Ecto neural progenitor cell (in vitro differentiated cells): ENCODE results near the gene CARD10.
"Not testable (repeated sequence)": the region's sequence is repeated elsewhere in the genome, so short reads cannot be mapped to it uniquely, and the experiment has no call there.

Experiments
- DNase-seq: peaks from one replicate; pipeline ENCODE4 v3.0.0-alpha.2; 2018; ENCODE audit warnings: low spot score

Gene CARD10

DNA sequence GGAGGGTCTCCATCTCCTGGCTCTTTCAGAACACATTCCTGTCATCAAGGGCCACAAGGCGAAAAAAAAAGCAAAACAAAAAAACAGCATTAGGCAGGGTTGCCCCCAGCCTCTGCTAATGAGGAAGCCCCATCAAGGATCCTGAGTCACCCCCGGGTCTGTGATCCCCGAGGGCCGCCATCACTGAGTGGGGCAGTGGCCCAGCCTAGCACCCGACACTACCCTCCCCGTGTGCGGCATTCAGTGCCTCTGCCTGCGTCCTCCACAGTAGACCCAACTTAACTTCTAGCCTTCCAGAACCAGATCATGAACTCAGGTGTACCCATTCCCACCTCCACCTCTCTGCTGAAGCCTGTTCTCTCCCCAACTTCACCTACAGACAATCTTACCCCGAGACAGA lies 34.5 kb upstream of the CARD10 start:
- DNase-seq, result no peak

DNA sequence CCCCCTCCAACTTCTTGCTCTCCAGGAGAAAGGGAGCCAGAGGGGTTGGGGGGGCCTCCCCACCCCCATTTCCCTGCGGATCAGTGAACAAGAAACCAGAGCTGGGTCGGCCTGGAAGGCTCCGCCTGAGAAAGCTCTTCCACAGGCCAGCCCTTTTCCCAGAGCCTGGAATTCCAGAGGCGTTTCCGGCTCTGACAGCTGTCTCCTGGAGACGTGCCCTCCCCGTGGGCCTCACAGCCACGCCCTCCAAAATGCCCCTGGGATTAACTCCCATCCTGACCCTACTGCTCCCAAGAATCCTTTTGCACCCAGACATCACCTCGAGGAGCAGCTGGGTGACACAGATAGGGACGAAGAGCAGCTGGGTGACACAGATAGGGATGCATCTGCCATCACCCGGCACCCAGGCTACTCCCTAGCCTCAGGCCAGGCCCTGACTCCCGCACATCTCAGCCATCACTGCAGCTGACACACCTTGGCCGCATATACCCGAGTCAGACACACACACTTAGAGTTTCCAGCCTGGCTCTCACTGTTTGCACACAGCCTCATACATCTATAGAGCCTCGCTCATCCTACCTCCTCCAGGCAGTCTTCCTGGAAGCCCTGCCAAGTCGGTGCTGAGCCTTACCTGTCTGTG lies 33.4 kb upstream of the CARD10 start:
- peak; percentile 88 for DNase-seq

DNA sequence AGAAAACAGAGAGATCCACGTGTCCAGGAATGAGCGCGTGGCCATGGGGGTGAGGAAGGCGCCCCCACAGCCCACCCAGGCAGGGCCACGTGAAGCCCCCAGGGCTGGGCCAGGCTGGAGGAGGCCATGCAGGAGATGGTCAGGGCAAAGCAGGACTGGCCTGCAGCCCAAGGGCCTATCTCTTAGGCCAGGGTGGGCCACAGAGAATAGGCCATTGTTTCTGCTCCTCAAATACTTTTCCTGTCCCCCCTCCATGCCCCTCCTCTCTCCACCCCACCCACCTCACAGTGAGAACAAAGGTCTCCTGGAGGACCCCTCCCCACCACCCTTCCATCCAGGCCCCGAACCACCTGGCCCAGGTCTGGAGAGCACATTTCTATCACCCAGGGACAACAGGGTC lies 32.8 kb upstream of the CARD10 start:
- DNase-seq, result no peak

DNA sequence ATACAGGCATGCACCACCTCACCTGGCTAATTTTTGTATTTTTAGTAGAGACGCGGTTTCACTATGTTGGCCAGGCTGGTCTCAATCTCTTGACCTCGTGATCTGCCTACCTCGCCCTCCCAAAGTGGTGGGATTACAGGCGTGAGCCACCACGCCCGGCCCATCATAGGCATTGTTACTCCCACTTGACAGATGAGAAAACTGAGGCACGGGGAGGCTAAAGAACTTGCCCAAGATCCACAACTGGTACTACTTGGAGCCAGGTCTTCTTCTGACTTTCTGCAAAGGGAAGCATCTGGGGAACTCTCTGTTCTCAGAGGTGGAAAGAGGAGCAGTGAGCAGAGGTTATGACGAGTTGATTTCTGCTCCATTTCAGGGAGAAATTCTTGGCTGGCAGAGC lies 31.7 kb upstream of the CARD10 start:
- not testable (repeated sequence) for DNase-seq

DNA sequence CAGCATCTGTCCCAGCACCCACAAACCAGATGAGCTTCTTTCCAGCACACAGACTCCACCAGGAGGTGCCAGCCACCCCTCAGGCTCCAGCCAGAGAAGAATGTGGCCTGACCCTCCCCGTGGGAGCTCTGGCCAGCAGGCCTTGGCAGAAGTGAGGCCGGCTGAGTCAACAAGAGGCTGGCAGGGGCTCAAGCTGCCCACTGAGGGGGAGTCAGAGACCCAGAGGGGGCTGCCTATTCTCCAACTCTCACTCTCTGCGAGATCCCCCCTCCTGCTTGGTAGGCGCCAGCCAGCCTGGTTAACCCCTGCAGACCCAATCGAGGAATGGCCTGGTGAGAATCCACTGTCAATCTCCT lies 30.5 kb upstream of the CARD10 start:
- DNase-seq, result no peak

DNA sequence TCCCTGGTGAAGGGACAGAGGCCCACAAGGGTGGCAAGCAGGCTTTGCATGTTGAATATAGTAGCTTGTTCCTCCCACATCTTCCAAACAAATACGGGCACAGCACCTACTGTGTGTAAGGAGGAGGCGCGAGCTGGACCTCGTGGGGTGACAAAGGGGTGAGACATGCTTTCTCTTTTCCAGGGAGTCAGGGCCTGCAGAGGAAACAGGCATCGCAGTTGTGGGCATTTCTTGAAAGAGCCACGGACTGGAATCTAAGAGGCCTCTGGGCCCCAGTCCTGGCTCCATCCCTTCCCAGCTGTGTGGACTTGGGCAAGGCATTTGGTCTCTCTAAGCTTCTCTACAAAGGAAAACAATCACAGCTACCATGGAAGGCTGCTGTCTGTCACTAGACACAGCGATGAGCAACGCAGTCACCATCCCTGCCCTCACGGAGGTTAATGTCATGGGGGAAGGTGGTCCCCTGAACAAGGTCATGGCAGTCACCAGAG lies 28.1 kb upstream of the CARD10 start:
- no peak for DNase-seq

DNA sequence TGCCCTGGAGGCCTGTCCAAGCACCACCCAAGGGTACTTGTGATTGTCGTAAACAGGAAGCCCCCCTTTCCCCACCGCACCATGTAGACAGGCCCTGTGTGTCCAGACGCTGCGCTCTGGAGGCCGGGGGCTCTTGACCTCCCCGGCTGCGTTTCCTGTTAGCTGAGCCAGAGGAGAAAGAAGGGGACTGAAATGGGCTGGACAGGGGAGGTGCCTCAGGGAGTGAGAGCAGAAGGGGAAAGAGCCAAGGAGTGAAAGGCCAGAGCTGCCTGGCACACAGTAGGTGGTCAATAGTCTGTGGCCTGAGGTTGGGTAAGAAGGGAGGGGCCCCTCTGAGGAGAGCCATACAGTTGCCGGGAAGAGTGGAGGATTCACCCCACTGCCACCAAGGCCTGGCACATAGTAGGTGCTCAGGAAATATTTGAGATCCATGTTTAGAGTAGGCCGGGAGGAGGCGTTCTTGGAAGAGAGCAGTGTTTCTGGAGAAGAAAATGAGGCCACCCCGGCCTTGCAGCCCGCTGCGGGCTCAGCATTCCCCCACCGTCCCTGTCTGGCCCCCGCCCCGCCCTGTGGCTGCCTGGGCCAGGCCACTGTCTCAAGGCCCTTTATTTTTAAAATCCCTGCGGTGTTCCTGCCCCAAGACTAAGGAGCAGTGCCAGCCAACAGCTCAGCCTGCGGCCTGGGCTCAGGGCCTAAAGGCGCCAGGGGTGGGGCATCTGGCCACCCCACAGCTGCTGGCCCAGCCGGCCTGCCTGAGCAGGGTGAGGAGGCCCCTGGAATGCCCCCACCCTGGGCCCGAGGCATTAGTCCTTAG lies 27.4 kb upstream of the CARD10 start:
- DNase-seq, result no peak

DNA sequence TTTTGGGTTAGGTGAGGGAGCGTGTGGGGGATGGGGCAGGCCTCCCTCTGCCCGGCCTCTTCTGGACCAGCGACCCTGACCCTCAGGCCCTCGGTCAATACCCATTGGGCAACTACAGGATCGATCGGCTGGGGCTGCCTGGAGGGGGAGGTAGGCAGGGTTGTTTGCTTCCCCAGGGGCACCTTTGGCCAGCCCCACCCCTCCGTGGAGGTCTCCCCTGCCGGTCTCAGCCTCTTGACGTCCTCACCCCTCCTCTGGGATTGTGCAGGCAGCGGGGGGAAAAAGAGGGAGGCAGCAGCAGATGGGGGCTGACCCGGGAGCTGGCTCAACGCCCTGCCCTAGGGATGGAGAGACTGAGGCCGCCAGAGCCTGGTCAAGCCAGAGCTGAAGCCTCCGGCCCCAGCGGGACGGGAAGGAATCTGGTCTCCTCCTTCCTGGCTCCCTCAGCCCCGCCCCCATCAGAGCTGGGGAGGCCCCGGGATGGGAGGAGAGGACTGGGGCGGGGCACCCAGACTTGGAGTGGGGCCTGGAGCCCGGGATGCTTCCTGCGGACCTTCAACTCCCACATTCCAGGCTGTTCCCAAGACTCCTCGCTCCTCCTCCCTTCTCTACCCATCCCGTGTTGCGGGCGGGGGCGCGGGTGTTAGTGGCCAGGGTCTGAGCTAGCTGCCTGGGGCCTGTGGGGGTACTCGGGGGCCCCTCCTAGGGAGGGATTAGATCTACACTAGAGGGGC lies 26.7 kb upstream of the CARD10 start:
- peak; percentile 87 for DNase-seq

DNA sequence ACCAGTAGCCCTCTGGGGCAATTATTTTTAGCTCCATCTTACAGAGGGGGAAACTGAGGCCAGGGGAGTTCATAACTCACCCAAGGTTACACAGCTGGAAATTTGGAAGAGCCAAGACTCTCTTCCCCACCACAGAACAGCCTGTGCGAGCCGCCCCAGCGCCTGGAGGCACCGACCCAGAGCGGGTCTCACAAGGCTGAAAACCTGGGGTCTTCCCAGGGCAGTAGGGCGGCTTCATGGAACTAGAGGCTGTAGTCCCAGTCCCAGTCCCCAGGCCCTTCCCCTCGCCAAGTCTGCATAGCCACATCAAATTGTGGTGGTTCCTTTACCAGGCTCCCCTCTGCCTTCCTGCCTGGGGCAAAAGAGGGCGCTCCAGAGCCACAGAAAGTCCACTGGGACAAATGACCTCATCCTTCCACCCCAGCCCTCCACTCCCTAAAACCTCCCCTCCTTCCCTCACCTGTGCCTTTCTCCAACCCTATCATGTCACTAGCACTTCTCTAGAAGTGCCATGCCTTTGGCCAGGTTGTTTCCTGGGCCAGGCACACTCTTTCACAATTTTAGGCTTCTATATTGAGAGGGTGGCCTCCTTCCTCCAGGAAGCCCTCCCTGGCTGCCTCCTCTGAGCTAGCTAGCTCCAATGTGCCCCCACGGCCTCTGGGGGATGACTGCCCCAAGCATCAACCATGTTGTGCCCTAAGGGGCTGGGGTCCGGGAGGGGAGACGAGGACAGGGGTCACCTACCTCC lies 25.9 kb upstream of the CARD10 start:
- DNase-seq, result peak; percentile 85

DNA sequence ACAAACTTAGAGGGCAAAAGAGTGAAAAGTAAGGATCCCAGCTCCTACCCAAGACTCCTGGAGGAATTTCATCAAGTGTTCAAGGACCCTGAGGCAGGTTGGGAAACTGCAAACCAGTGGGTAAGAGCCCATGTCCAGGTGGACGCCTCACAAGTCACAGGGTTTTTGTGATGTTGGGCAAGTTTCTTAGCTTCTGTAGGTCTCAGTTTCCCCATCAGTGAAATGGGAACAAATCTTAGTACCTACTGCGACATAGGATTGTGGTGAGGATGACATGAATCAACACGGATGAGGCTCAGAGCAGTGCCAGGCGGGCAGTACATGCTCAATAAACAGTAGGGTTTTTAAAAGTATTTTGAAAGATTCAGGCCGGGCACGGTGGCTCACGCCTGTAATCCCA lies 23.7 kb upstream of the CARD10 start:
- DNase-seq, result no peak

DNA sequence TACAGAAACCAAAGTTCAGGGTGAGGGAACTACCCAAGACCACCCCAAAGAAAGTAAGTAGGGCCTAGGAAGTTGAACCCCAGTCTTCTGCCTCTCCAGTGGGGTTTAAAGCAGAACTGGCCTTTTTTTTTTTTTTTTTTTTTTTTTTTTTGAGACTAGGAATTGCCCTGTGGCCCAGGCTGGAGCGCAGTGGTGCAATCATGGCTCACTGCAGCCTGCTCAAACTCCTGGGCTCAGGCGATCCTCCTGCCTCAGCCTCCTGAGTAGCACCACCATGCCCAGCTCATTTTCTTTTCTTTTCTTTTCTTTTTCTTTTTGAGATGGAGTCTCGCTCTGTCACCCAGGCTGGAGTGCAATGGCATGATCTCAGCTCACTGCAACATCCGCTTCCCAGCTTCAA lies 23.2 kb upstream of the CARD10 start:
- DNase-seq, result not testable (repeated sequence)

DNA sequence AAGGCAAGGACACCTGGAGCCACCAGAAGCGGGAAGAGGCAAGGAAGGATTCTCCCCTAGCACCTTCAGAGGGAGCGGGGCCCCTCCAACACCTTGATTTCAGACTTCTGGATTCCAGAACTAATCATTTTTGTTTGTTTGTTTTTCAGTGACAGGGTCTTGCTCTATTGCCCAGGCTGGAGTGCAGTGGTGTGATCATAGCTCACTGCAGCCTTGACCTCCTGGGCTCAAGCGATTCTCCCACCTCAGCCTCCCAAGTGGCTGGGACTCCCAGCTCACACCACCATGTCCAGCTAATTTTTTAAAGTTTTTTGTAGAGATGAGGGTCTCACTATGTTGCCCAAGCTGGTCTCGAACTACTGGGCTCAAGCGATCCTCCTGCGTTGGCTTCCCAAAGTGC lies 20.6 kb upstream of the CARD10 start:
- DNase-seq, result not testable (repeated sequence)

DNA sequence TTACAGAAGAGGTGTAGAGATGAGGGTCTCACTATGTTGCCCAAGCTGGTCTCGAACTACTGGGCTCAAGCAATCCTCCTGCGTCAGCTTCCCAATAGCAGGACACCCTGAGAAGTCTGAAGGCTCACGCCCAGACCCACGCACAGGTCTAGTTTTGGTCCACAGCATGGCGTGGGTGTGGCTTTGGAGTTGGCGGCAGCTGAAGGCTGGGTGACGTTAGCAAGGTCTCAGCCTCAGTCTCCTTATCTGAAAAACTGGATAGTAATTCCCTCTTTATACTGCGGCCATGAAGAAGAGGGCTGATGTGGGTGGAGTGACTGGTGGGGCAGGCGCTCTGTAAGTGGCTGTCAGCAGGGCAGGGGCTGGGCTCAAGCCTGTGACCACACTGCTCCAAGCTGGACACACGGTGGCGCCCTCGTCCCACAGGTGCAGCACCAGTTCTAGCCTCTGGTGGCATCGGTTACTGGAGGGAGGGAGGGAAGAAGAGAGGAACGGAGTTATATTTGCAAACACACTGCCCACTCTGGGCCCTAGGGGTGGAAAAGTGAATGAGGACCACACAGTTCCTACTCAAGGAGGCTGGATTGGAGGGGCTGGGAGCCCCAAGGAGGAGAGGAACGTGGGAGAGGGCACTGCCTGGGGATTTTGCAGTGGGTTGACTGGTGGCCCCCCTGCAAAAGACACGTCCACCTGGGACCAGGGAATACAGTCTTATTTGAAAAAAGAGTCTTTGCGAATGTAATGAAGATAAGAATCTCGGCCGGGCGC lies 19.6 kb upstream of the CARD10 start:
- DNase-seq, result peak; percentile 96

DNA sequence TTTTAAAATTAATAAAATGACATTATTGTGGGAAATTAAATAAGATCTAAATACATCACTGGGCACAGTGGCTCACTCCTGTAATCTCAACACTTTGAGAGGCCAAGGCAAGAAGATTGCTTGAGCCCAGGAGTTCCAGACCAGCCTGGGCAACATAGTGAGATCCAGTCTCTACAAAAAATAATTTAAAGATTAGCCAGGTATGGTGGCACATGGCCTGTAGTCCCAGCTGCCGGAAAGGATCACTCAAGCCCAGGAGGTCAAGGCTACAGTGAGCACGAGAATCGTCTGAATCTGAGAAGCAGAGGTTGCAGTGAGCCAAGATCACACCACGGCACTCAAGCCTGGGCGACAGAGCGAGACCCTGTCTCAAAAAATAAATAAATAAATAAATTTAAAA lies 15.9 kb upstream of the CARD10 start:
- no peak for DNase-seq

DNA sequence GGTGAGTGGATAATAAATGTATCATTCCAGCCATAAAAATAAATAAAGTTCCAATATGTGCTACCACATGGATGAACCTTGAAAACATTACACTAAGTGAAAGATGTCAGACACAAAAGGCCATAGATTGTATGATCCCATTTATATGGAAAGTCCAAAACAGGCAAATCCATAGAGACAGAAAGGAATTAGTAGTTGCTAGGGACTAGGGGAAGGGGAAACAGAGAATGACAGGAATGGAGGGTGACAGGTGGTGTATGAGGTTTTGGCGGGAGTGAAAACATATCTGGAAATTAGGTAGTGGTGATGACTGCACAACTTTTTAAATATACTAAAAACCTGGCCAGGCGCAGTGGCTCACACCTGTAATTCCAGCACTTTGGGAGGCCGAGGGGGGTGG lies 15.2 kb upstream of the CARD10 start:
- DNase-seq, result no peak

DNA sequence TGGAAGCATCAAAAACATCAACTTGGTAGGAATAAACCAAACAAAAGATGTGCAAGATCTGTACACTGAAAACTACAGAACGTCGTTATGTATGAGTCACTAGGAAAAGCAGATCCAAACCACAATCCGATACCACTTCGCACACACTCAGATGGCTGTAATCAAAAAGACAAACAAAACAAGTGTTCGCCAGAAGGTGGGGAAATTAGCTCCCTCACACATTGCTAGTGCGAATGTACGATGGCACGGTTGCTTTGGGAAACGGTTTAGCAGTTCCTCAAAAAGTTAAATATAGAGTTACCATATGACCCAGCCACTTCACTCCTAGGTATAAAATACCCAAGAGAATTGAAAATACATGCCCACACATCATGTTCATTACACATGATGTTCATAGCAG lies 14.8 kb upstream of the CARD10 start:
- DNase-seq, result no peak

DNA sequence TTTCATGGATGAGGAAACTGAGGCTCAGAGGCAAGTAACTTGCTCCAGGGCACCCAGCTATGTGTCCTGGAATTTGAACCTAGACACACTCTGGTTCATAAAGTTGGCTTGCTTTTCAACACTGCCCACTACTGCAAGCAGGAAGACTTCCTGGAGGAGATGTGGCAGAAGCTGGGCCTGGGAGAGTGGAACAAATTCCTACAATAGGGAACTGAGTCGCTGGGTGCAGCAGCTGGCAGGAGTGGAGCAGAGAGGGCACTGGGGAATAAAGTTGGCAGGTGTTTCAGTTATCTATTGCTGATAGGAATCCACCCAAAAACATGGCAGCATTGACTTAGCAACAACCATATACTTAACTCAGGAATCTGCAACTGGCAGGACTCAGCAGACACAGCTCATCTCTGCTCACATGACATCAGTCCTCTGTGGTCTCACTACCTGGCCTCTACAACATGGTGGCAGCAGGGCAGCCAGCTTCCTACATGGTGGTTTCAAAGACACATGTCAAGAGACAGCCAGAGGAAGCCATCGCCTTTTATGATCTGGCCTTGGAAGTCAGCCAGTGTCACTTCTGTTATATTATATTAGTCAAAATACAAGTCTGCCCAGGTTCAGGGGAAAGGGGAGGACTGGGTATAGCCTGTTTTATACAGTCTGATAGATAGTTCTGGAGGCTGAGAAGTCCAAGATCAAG lies 10.6 kb upstream of the CARD10 start:
- DNase-seq, result no peak

DNA sequence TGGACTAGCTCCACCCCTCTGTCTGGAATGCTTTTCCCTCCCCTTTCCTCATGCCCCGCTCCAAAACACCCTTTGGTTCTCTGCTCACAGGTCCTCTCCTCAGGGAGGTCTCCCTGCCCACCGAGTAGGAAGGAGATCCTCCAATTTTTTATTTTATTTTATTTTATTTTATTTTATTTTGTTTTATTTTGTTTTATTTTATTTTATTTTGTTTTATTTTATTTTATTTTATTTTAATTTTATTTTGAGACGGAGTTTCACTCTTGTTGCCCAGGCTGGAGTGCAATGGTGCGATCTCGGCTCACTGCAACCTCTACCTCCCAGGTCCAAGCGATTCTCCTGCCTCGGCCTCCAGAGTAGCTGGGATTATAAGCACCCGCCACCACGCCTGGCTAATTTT lies 8.7 kb upstream of the CARD10 start:
- DNase-seq, result not testable (repeated sequence)

DNA sequence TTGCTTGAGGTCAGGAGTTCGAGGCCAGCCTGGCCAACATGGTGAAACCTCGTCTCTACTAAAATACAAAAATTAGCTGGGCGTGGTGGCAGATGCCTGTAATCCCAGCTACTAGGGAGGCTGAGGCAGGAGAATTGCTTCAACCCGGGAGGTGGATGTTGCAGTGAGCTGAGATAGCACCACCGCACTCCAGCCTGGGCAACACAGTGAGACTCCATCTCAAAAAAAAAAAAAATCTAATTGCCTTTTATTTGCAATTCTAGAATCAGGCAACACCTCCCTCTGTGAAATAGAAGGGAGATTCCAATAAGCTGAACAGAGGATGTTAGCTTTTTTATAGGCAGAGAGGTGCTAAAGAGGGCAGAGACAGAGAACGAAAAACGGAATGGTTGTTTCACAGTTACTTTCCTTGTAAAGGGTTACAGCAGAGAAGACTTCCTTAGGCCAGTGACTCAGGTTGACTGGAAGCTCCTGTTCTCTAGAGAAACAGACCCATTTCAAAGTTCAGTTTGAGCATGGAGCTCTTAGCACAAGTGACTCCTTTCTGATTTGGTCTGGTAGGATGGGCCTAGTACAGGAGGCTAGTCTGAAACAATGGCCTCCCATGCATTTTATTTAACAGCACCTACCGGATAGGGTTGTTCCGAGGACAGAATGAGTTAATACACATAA lies 8.0 kb upstream of the CARD10 start:
- DNase-seq, result not testable (repeated sequence)

DNA sequence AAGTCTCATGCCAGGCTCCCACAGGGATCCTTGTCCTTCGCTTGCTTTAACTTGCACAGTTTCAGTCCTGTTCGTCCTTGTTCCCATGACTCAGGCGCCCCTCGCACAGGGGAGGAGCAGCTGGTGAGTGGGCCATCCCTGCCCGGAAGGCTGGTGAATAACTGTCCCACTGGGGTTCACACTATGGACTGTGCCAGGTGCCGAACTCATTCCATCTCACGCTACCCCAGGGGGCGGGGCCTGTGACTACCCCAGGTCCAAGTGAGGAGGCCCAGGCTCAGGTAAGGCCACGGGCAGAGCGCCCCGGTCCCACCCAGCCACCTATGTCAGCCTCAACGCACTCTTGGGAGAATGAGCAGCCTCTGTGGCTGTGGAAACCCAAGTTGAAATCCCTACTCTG lies 7.2 kb upstream of the CARD10 start:
- no peak for DNase-seq
